LNCaP clone FGC (cell line): ENCODE measurements around the gene HAUS5.

Source experiments
- DNase-seq: peaks from one replicate; pipeline ENCODE4 v3.0.0-alpha.2; 2011; ENCODE audit warnings: low read depth
- H3K4me3 ChIP-seq: 2 replicates; pipeline ENCODE4 v1.5.1; 2011; ENCODE audit warnings: mild to moderate bottlenecking, low read depth, low read length, control low read depth
- TF ChIP-seq, protein P1 (sequence below): IDR thresholded peaks from 2 replicates; pipeline ENCODE4 v1.5.1; 2012; ENCODE audit warnings: mild to moderate bottlenecking; ENCODE audit not compliant: control insufficient read depth, insufficient read depth; ENCODE audit errors: extremely low read depth

The HAUS5 gene

GRCh38 chr19:35629332-35629633 lies 16.7 kb downstream of the HAUS5 start:
- H3K4me3 ChIP-seq, result peak overlapping the region; percentile 100
- DNase-seq, result no peak
- TF ChIP-seq, protein P1, sequence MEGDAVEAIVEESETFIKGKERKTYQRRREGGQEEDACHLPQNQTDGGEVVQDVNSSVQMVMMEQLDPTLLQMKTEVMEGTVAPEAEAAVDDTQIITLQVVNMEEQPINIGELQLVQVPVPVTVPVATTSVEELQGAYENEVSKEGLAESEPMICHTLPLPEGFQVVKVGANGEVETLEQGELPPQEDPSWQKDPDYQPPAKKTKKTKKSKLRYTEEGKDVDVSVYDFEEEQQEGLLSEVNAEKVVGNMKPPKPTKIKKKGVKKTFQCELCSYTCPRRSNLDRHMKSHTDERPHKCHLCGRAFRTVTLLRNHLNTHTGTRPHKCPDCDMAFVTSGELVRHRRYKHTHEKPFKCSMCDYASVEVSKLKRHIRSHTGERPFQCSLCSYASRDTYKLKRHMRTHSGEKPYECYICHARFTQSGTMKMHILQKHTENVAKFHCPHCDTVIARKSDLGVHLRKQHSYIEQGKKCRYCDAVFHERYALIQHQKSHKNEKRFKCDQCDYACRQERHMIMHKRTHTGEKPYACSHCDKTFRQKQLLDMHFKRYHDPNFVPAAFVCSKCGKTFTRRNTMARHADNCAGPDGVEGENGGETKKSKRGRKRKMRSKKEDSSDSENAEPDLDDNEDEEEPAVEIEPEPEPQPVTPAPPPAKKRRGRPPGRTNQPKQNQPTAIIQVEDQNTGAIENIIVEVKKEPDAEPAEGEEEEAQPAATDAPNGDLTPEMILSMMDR, result no peak

- TF ChIP-seq, protein P1, result no peak
- no peak for DNase-seq
- no peak overlapping the region for H3K4me3 ChIP-seq
These were observed 21.3 kb downstream of the HAUS5 start for GRCh38 chr19:35633727-35634440.

GRCh38 chr19:35636651-35637050 lies 24.1 kb downstream of the HAUS5 start:
- no peak for DNase-seq
- no peak overlapping the region for H3K4me3 ChIP-seq
- TF ChIP-seq, protein P1, result no peak

- TF ChIP-seq, protein P1, result no peak
- no peak for DNase-seq
- H3K4me3 ChIP-seq, result no peak overlapping the region
These were observed 24.6 kb downstream of the HAUS5 start for GRCh38 chr19:35637165-35637564.

GRCh38 chr19:35639321-35639639 lies 26.7 kb downstream of the HAUS5 start:
- no peak overlapping the region for H3K4me3 ChIP-seq
- TF ChIP-seq, protein P1, result no peak
- DNase-seq, result no peak

- DNase-seq, result no peak
- TF ChIP-seq, protein P1, result no peak
- H3K4me3 ChIP-seq, result no peak overlapping the region
These were observed 27.3 kb downstream of the HAUS5 start for GRCh38 chr19:35639863-35640262.

DNA sequence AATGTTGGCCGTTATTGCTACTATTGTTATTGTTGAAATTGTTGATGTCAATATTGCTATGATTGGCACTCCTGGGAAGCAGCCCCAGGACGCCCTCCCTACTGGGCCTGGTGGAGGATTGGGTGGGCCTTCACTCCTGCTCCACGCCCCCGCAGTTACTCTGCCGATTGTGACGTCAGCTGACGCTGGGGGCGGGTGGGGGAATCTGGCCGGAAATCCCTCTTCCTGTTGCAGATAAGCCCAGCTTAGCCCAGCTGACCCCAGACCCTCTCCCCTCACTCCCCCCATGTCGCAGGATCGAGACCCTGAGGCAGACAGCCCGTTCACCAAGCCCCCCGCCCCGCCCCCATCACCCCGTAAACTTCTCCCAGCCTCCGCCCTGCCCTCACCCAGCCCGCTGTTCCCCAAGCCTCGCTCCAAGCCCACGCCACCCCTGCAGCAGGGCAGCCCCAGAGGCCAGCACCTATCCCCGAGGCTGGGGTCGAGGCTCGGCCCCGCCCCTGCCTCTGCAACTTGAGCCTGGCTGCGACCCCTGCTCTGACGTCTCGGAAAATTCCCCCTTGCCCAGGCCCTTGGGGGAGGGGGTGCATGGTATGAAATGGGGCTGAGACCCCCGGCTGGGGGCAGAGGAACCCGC lies 29.1 kb downstream of the HAUS5 start, which contains the start of gene ETV2:
Gene ETV2 (plus strand): TSS at position 231 of the 637 bp plus-strand sequence. CDS start 716 bp downstream, outside the sequence.
- TF ChIP-seq, protein P1, result no peak
- no peak for DNase-seq
- H3K4me3 ChIP-seq, result peak within 1 kb of the TSS; percentile 60; the same call in 1 of the 2 replicates
